ENCODE measurements around the gene LAPTM5. TPM values are rescaled to one million over a fixed set of nuclear protein-coding genes. Genes with fewer than 3 reads are reported as not detected.

Gene LAPTM5
- total and polyA plus RNA-seq, 2 of the 8 experiments (the other 6 are each of a cell fraction or from before 2014, with no cell fraction given) = 0.37 to 1.4 TPM

DNA sequence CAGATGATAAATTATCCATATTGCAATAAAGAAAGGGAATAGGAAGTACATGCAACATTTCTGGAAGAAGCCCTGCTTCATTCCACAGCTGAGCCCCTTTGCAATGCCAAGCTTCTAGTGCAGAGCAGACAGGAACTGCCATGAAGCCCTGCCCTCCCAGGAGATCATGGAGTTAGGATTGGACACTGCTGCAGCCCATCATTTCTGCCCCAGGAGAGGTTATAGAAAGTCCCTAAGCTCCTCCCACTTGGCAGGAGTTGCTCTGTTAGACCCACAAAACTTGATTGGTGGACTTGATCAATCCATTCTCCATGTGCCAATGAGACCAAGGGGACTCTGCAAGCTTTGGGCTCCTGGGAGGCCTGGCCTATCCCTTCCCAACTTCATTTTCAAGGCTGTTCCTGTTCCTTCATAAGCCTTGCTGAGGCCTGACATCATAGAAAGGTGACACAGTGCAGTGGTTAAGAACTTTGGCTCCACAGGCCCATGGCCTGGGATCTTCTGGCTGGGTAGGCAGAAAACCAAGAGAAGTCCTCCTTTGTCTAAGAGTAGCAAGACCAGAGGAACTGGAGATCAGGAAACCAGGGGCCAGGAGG, 1.3 kb upstream of the LAPTM5 start:
- Histone ChIP-seq H2BK15ac (ENCODE audit: low read length) (no peak overlapping the region), H2AK5ac (ENCODE audit: low read depth, low read length) (no peak overlapping the region), H3K4me3 (ENCODE audit: extremely low read depth in 1 of 4, insufficient read depth in 2 of 4, low read depth in 3 of 4, low read length in 4 of 4) (no peak overlapping the region), H3K14ac (ENCODE audit: insufficient read length) (no peak overlapping the region), H2BK120ac (replicated peaks; ENCODE audit: low read depth, low read length) (no peak overlapping the region), H3K4me1 (replicated peaks in 1 of 4; ENCODE audit: control insufficient read depth in 3 of 4, insufficient read depth in 4 of 4, low read length in 3 of 4) (peaks cover 0 to 8% (median 2%) of the 10 kb centered on the region in 4 experiments; a peak in 4 of 7 replicates), H2BK20ac (ENCODE audit: low read length) (no peak overlapping the region), H3K79me2 (ENCODE audit: control insufficient read depth in 1 of 2, insufficient read depth in 2 of 2, low read length in 2 of 2) (no peaks in the 10 kb centered on the region), H4K91ac (replicated peaks; ENCODE audit: insufficient read length, low read length) (no peak overlapping the region), H4K8ac (ENCODE audit: extremely low read depth, insufficient read depth, low read length) (no peak overlapping the region), H3K18ac (ENCODE audit: extremely low read depth, low read length) (no peak overlapping the region), H3K27me3 (replicated peaks in 1 of 4; ENCODE audit: control insufficient read depth in 3 of 4, extremely low read depth in 1 of 4, insufficient read depth in 3 of 4, low read length in 3 of 4) (no peaks in the 10 kb centered on the region), H3K23ac (ENCODE audit: insufficient read length) (no peak overlapping the region), H3K4ac (replicated peaks; ENCODE audit: insufficient read length, low read depth, low read length) (no peak overlapping the region), H3K56ac (replicated peaks; ENCODE audit: insufficient read length, low read depth, low read length) (no peak overlapping the region), H3K36me3 (ENCODE audit: control insufficient read depth in 2 of 4, insufficient read depth in 4 of 4, low read length in 3 of 4) (no peaks in the 10 kb centered on the region), H4K20me1 (replicated peaks in 1 of 2; ENCODE audit: control insufficient read depth in 1 of 2, insufficient read depth in 2 of 2, low read length in 2 of 2) (no peaks in the 10 kb centered on the region), H2BK12ac (ENCODE audit: low read depth, low read length) (no peak overlapping the region), H4K5ac (ENCODE audit: insufficient read length, low read depth, low read length) (no peak overlapping the region), H3K4me2 (ENCODE audit: insufficient read depth in 1 of 2, low read depth in 2 of 2, low read length in 2 of 2) (no peak overlapping the region), H3K79me1 (ENCODE audit: low read depth, low read length) (no peaks in the 10 kb centered on the region), H3K9me3 (ENCODE audit: insufficient read depth in 2 of 2, low read depth in 1 of 2, low read length in 1 of 2) (no peaks in the 10 kb centered on the region), H3K27ac (ENCODE audit: low read depth, low read length) (no peak overlapping the region), H3K9ac (replicated peaks in 1 of 4; ENCODE audit: extremely low read depth in 1 of 4, low read depth in 3 of 4, low read length in 3 of 4) (no peak overlapping the region), H3K23me2 (ENCODE audit: low read depth, low read length) (no peaks in the 10 kb centered on the region; the same call in 1 of the 2 replicates), H2BK5ac (ENCODE audit: low read depth, low read length) (no peak overlapping the region), H2AFZ (ENCODE audit: low read length) (no peak overlapping the region)
- no peak for TF ChIP-seq EGR1 (IDR thresholded peaks at IDR 0.05; ENCODE audit: borderline replicate concordance, low read depth, low read length)
- TF ChIP-seq RFX5 (IDR thresholded peaks at IDR 0.05; ENCODE audit: borderline replicate concordance, low read depth, low read length) = no peak
- no peak for TF ChIP-seq JUN (IDR thresholded peaks at IDR 0.05; ENCODE audit: low read depth, low read length)
- TF ChIP-seq SIN3A (conservative IDR thresholded peaks at IDR 0.05 in 1 of 2, IDR thresholded peaks at IDR 0.05 in 1 of 2; ENCODE audit: low read depth in 1 of 2, low read length in 2 of 2) = no peak
- TF ChIP-seq BACH1 (IDR thresholded peaks at IDR 0.05; ENCODE audit: low read length) = no peak
- TF ChIP-seq POLR2A (IDR thresholded peaks at IDR 0.05; ENCODE audit: control extremely low read depth in 1 of 2, low read depth in 2 of 2, low read length in 2 of 2) = no peak
- TF ChIP-seq ZNF274 (IDR thresholded peaks at IDR 0.05; ENCODE audit: borderline replicate concordance, extremely low read depth, low read length) = no peak
- no peak for TF ChIP-seq SIRT6 (IDR thresholded peaks at IDR 0.05; ENCODE audit: low read length)
- no peak for TF ChIP-seq NANOG (IDR thresholded peaks at IDR 0.05; ENCODE audit: insufficient read depth, low read depth, low read length, poor library complexity, severe bottlenecking)
- CTCF ChIA-PET (ENCODE audit: partially characterized antibody) = interaction anchor here (0.6 to 55.1 kb wide), 8 partner anchors 7 to 1418 kb away, joined by 3 to 1640 read pairs (median 3); partner anchors contain the start of genes LAPTM5 and MATN1
- POLR2A ChIA-PET (ENCODE audit: partially characterized antibody) = interaction anchor here (1.3 kb wide), 1 partner anchor 31 kb away, joined by 3 read pairs; no protein-coding TSS in a partner anchor
- no peak for DNase-seq (ENCODE audit: low read depth in 1 of 2, low spot score in 2 of 2)
- FAIRE-seq = no peak
